HEK293 (cell line): ENCODE measurements around the gene XRN1.

ENCODE experiments used
- CTCF ChIP-seq: fragments of 450-650 bp; formaldehyde crosslinking; IDR thresholded peaks from 2 replicates; pipeline ENCODE4 v1.5.1; 2016; ENCODE audit warnings: missing biosample characterization, missing genetic modification characterization
- TCF7L2 ChIP-seq: IDR thresholded peaks from 2 replicates; pipeline ENCODE4 v1.6.1; 2011; ENCODE audit warnings: low read depth, mild to moderate bottlenecking, inconsistent platforms, low read length, moderate library complexity, borderline replicate concordance
- YY1 ChIP-seq: fragments of 450-650 bp; formaldehyde crosslinking; IDR thresholded peaks from 2 replicates; pipeline ENCODE4 v1.5.1; 2018; ENCODE audit warnings: missing biosample characterization, missing genetic modification characterization
- ZNF2 ChIP-seq: fragments of 450-650 bp; formaldehyde crosslinking; IDR thresholded peaks from 2 replicates; pipeline ENCODE4 v1.5.1; 2016; ENCODE audit warnings: missing biosample characterization, missing genetic modification characterization
- ZNF23 ChIP-seq: fragments of 450-650 bp; formaldehyde crosslinking; IDR thresholded peaks from 2 replicates; pipeline ENCODE4 v1.5.1; 2016; ENCODE audit warnings: missing biosample characterization, missing genetic modification characterization, borderline replicate concordance
- ZNF24 ChIP-seq: fragments of 450-650 bp; formaldehyde crosslinking; IDR thresholded peaks from 2 replicates; pipeline ENCODE4 v1.5.1; 2016; ENCODE audit warnings: missing biosample characterization, missing genetic modification characterization
- ZNF311 ChIP-seq: fragments of 450-650 bp; formaldehyde crosslinking; IDR thresholded peaks from 2 replicates; pipeline ENCODE4 v1.5.1; 2017; ENCODE audit warnings: missing biosample characterization, missing genetic modification characterization, borderline replicate concordance
- ZNF677 ChIP-seq: fragments of 450-650 bp; IDR thresholded peaks from 2 replicates; pipeline ENCODE4 v1.5.0; 2018; ENCODE audit warnings: missing biosample characterization, mild to moderate bottlenecking, missing genetic modification characterization, moderate library complexity
- TF ChIP-seq, protein P1 (sequence below): fragments of 450-650 bp; formaldehyde crosslinking; optimal IDR thresholded peaks from 2 replicates; pipeline ENCODE3; 2016; ENCODE audit warnings: missing biosample characterization, mild to moderate bottlenecking, missing genetic modification characterization
- TF ChIP-seq, protein P2 (sequence below): fragments of 450-650 bp; formaldehyde crosslinking; IDR thresholded peaks from 2 replicates; pipeline ENCODE4 v1.5.1; 2016; ENCODE audit warnings: missing biosample characterization, missing genetic modification characterization
- TF ChIP-seq, protein P3 (sequence below): fragments of 450-650 bp; formaldehyde crosslinking; IDR thresholded peaks from 2 replicates; pipeline ENCODE4 v1.5.1; 2017; ENCODE audit warnings: missing biosample characterization, missing genetic modification characterization

DNA sequence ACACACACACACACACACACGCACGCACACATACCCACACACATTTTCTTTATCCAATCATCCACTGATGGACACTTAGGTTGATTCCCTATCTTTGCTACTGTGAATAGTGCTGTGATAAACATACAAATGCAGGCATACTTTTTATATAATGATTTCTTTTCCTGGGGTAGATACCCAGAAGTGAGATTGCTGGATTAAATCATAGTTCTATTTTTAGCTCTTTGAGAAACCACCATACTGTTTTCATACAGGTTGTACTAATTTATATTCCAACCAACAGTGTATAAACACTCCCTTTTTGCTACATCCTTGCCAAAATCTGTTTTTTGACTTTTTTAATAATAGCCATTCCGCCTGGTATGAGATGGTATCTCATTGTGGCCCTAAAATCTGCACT lies 127.9 kb downstream of the XRN1 start:
- TF ChIP-seq, protein P1, sequence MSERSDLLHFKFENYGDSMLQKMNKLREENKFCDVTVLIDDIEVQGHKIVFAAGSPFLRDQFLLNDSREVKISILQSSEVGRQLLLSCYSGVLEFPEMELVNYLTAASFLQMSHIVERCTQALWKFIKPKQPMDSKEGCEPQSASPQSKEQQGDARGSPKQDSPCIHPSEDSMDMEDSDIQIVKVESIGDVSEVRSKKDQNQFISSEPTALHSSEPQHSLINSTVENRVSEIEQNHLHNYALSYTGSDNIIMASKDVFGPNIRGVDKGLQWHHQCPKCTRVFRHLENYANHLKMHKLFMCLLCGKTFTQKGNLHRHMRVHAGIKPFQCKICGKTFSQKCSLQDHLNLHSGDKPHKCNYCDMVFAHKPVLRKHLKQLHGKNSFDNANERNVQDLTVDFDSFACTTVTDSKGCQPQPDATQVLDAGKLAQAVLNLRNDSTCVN (tag by site-specific recombination), result no peak
- TF ChIP-seq ZNF2 (tag by site-specific recombination), result no peak
- no peak for TF ChIP-seq TCF7L2
- TF ChIP-seq, protein P2, sequence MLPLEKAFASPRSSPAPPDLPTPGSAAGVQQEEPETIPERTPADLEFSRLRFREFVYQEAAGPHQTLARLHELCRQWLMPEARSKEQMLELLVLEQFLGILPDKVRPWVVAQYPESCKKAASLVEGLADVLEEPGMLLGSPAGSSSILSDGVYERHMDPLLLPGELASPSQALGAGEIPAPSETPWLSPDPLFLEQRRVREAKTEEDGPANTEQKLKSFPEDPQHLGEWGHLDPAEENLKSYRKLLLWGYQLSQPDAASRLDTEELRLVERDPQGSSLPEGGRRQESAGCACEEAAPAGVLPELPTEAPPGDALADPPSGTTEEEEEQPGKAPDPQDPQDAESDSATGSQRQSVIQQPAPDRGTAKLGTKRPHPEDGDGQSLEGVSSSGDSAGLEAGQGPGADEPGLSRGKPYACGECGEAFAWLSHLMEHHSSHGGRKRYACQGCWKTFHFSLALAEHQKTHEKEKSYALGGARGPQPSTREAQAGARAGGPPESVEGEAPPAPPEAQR (tag by site-specific recombination), result no peak
- no peak for TF ChIP-seq ZNF24
- no peak for TF ChIP-seq YY1 (tag by site-specific recombination)
- TF ChIP-seq CTCF, result no peak
- no peak for TF ChIP-seq ZNF23
- no peak for TF ChIP-seq ZNF311
- TF ChIP-seq ZNF677 (tag by site-specific recombination), result no peak
- TF ChIP-seq, protein P3, sequence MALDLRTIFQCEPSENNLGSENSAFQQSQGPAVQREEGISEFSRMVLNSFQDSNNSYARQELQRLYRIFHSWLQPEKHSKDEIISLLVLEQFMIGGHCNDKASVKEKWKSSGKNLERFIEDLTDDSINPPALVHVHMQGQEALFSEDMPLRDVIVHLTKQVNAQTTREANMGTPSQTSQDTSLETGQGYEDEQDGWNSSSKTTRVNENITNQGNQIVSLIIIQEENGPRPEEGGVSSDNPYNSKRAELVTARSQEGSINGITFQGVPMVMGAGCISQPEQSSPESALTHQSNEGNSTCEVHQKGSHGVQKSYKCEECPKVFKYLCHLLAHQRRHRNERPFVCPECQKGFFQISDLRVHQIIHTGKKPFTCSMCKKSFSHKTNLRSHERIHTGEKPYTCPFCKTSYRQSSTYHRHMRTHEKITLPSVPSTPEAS (tag by site-specific recombination), result no peak
